Suprapubic skin (tissue), 3 donors: ENCODE results near the gene VPS35L.

Experiments used
- EP300 ChIP-seq: sonication (generic); formaldehyde crosslinking; IDR thresholded peaks from one replicate; pipeline ENCODE4 v1.6.1; 2017; ENCODE audit warnings: antibody characterized with exemption
- POLR2A ChIP-seq, 2 donors: fragments of 450-650 bp; IDR thresholded peaks; one replicate each; pipeline ENCODE4 v1.6.1; 2017; ENCODE audit warnings: antibody characterized with exemption in 2 of 2, mild to moderate bottlenecking in 2 of 2, moderate library complexity in 2 of 2
- TF ChIP-seq, protein P1 (sequence below), 2 donors: fragments of 200-600 bp in 1 of 2; fragments of 450-650 bp in 1 of 2; sonication (generic) in 1 of 2; IDR thresholded peaks; one replicate each; pipeline ENCODE4 v1.5.1; 2016 to 2019; ENCODE audit warnings: antibody characterized with exemption in 2 of 2, mild to moderate bottlenecking in 1 of 2, moderate library complexity in 1 of 2

DNA sequence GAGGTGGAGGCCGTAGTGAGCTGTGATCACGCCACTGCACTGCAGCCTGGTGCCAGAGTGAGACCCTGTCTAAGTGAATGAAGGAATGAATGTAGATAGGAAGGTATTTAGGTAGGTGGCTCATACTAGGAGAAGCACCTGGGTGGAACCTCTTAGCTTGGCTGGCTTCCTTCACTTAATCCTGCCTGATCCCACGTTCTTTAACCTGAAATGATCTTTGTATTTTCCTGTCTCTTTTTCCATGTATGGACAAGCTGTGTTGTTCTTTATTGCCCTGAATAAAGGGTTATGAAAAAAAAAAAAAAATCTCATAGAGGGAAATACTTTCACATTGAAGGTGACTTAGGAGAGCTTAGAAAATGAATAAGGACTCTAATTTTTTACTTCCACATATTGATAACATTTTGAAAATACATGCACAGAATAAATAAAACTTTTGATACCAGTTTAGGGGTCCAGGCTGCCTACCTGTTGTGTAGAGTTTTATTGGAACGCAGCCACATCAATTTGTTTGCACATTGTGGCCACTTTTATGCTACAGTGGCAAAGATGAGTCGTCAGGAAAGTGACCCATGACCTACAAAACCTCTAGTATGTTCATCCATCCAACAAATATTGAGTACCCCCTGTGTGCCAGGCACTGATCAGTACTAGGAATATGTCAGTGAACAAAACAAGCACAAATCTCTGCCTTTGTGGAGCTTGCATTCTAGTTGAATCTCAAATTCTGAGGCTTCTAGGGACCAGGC lies 44.6 kb downstream of the VPS35L start:
- TF ChIP-seq, protein P1, sequence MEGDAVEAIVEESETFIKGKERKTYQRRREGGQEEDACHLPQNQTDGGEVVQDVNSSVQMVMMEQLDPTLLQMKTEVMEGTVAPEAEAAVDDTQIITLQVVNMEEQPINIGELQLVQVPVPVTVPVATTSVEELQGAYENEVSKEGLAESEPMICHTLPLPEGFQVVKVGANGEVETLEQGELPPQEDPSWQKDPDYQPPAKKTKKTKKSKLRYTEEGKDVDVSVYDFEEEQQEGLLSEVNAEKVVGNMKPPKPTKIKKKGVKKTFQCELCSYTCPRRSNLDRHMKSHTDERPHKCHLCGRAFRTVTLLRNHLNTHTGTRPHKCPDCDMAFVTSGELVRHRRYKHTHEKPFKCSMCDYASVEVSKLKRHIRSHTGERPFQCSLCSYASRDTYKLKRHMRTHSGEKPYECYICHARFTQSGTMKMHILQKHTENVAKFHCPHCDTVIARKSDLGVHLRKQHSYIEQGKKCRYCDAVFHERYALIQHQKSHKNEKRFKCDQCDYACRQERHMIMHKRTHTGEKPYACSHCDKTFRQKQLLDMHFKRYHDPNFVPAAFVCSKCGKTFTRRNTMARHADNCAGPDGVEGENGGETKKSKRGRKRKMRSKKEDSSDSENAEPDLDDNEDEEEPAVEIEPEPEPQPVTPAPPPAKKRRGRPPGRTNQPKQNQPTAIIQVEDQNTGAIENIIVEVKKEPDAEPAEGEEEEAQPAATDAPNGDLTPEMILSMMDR (IDR thresholded peaks at IDR 0.05), result no peak
- TF ChIP-seq EP300 (no peak), POLR2A (IDR thresholded peaks at IDR 0.05) (no peak)
